Measurements from ENCODE around the gene BSDC1.

The BSDC1 gene

GRCh38 chr1:32390904-32391870, 3.1 kb downstream of the BSDC1 start:
- Histone ChIP-seq H3K36me3 (ENCODE audit: control insufficient read depth, insufficient read depth, low read length) (peaks cover 5% of the 10 kb centered on the region), H3K4me3 (replicated peaks; ENCODE audit: low read depth, low read length) (no peak overlapping the region), H3K27me3 (replicated peaks; ENCODE audit: control insufficient read depth, insufficient read depth, low read length) (no peaks in the 10 kb centered on the region)
- no peak for DNase-seq (ENCODE audit: extremely low read depth, insufficient read length)
- TF ChIP-seq, protein P1, sequence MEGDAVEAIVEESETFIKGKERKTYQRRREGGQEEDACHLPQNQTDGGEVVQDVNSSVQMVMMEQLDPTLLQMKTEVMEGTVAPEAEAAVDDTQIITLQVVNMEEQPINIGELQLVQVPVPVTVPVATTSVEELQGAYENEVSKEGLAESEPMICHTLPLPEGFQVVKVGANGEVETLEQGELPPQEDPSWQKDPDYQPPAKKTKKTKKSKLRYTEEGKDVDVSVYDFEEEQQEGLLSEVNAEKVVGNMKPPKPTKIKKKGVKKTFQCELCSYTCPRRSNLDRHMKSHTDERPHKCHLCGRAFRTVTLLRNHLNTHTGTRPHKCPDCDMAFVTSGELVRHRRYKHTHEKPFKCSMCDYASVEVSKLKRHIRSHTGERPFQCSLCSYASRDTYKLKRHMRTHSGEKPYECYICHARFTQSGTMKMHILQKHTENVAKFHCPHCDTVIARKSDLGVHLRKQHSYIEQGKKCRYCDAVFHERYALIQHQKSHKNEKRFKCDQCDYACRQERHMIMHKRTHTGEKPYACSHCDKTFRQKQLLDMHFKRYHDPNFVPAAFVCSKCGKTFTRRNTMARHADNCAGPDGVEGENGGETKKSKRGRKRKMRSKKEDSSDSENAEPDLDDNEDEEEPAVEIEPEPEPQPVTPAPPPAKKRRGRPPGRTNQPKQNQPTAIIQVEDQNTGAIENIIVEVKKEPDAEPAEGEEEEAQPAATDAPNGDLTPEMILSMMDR (IDR thresholded peaks at IDR 0.05; ENCODE audit: insufficient read depth, low read length, poor library complexity, severe bottlenecking) = no peak

- TF ChIP-seq, protein P1 (IDR thresholded peaks at IDR 0.05; ENCODE audit: insufficient read depth, low read length, poor library complexity, severe bottlenecking) = no peak
- H3K4me3 ChIP-seq (replicated peaks; ENCODE audit: low read depth, low read length) = no peak overlapping the region
- peaks cover 10% of the 10 kb centered on the region for H3K36me3 ChIP-seq (ENCODE audit: control insufficient read depth, insufficient read depth, low read length)
- DNase-seq (ENCODE audit: extremely low read depth, insufficient read length) = no peak
- no peaks in the 10 kb centered on the region for H3K27me3 ChIP-seq (replicated peaks; ENCODE audit: control insufficient read depth, insufficient read depth, low read length)
Measured at GRCh38 chr1:32388641-32389040, 5.6 kb downstream of the BSDC1 start.

- Histone ChIP-seq H3K4me3 (replicated peaks; ENCODE audit: low read depth, low read length) (no peak overlapping the region), H3K27me3 (replicated peaks; ENCODE audit: control insufficient read depth, insufficient read depth, low read length) (no peaks in the 10 kb centered on the region), H3K36me3 (ENCODE audit: control insufficient read depth, insufficient read depth, low read length) (peaks cover 10% of the 10 kb centered on the region)
- TF ChIP-seq, protein P1 (IDR thresholded peaks at IDR 0.05; ENCODE audit: insufficient read depth, low read length, poor library complexity, severe bottlenecking) = no peak
- no peak for DNase-seq (ENCODE audit: extremely low read depth, insufficient read length)
Measured at GRCh38 chr1:32386676-32387392, 7.4 kb downstream of the BSDC1 start.

DNA sequence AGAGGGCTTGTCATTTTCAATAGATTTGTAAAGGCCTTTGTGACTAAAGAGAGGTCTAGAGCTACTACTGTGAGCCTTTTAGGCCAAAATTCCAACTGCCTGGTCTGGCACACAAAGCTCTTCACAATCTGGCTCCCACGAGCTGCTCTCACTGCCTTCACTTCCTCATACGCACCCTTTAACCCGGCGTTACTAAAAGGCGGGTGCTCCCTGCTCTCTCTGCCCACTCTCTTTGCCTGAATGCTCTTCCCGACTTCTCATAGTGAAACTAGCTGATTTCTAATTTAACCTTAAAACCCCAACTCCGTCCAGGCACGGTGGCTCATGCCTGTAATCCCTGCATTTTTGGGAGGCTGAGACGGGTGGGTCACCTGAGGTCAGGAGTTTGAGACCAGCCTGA, 14.2 kb downstream of the BSDC1 start:
- TF ChIP-seq, protein P1 (IDR thresholded peaks at IDR 0.05; ENCODE audit: insufficient read depth, low read length, poor library complexity, severe bottlenecking) = no peak
- no peak for DNase-seq (ENCODE audit: extremely low read depth, insufficient read length)
- peaks cover 35% of the 10 kb centered on the region for H3K36me3 ChIP-seq (ENCODE audit: control insufficient read depth, insufficient read depth, low read length)
- H3K4me3 ChIP-seq (replicated peaks; ENCODE audit: low read depth, low read length) = no peak overlapping the region
- H3K27me3 ChIP-seq (replicated peaks; ENCODE audit: control insufficient read depth, insufficient read depth, low read length) = no peaks in the 10 kb centered on the region

- no peak overlapping the region for H3K4me3 ChIP-seq (replicated peaks; ENCODE audit: low read depth, low read length)
- H3K36me3 ChIP-seq (ENCODE audit: control insufficient read depth, insufficient read depth, low read length) = peaks cover 33% of the 10 kb centered on the region
- no peaks in the 10 kb centered on the region for H3K27me3 ChIP-seq (replicated peaks; ENCODE audit: control insufficient read depth, insufficient read depth, low read length)
- no peak for DNase-seq (ENCODE audit: extremely low read depth, insufficient read length)
- TF ChIP-seq, protein P1 (IDR thresholded peaks at IDR 0.05; ENCODE audit: insufficient read depth, low read length, poor library complexity, severe bottlenecking) = no peak
Measured at GRCh38 chr1:32377541-32378220, 16.6 kb downstream of the BSDC1 start.

Measured in GM06990 (cell line).